HUDEP-2 (cell line): ENCODE data around the gene SDK1.

Source experiments
- DNase-seq, 76 experiments: peaks; one replicate each; lab custom pipeline; 2025; ENCODE audit not compliant: unreplicated experiment in 76 of 76; lab: John Stamatoyannopoulos, UW

SDK1 gene, protein sequence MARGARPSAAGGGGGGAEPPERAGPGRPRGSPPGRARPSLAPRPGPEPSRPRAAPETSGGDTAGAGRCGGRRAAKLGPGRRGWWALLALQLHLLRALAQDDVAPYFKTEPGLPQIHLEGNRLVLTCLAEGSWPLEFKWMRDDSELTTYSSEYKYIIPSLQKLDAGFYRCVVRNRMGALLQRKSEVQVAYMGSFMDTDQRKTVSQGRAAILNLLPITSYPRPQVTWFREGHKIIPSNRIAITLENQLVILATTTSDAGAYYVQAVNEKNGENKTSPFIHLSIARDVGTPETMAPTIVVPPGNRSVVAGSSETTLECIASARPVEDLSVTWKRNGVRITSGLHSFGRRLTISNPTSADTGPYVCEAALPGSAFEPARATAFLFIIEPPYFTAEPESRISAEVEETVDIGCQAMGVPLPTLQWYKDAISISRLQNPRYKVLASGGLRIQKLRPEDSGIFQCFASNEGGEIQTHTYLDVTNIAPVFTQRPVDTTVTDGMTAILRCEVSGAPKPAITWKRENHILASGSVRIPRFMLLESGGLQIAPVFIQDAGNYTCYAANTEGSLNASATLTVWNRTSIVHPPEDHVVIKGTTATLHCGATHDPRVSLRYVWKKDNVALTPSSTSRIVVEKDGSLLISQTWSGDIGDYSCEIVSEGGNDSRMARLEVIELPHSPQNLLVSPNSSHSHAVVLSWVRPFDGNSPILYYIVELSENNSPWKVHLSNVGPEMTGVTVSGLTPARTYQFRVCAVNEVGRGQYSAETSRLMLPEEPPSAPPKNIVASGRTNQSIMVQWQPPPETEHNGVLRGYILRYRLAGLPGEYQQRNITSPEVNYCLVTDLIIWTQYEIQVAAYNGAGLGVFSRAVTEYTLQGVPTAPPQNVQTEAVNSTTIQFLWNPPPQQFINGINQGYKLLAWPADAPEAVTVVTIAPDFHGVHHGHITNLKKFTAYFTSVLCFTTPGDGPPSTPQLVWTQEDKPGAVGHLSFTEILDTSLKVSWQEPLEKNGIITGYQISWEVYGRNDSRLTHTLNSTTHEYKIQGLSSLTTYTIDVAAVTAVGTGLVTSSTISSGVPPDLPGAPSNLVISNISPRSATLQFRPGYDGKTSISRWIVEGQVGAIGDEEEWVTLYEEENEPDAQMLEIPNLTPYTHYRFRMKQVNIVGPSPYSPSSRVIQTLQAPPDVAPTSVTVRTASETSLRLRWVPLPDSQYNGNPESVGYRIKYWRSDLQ (N-terminal part only)

GRCh38 chr7:3300651-3301448 lies at the start of gene SDK1:
TSS of gene SDK1 (plus strand) at chr7:3301252. CDS start at chr7:3301587, 335 bp downstream.
- DNase-seq: peak; percentile 28 to 94 (median 80)

DNA sequence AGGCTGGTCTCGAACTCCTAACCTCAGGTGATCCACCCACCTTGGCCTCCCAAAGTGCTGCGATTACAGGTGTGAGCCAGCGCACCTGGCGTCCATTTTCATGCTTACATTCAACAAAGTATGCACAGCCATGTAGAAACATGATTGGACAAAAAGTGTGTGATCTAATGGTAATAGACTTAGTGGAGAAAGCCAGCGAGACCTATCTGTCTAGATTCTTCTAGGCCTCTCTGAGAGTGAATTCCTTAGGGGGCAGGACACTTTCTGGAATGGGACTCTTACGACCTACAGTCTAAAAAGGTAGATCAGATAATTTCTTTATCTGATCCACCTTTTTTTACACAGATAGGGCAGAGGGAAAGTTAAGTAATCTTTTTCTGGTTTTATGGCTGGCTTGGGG lies 46.3 kb upstream of the SDK1 start:
- no peak for DNase-seq

- no peak for DNase-seq
These were observed 41.2 kb upstream of the SDK1 start for GRCh38 chr7:3259711-3260400.

- no peak for DNase-seq
These were observed 40.7 kb upstream of the SDK1 start for GRCh38 chr7:3260401-3260715.

- DNase-seq: peak in 1 of 76 experiments; percentile 1
These were observed 36.2 kb upstream of the SDK1 start for GRCh38 chr7:3264693-3265339.

DNA sequence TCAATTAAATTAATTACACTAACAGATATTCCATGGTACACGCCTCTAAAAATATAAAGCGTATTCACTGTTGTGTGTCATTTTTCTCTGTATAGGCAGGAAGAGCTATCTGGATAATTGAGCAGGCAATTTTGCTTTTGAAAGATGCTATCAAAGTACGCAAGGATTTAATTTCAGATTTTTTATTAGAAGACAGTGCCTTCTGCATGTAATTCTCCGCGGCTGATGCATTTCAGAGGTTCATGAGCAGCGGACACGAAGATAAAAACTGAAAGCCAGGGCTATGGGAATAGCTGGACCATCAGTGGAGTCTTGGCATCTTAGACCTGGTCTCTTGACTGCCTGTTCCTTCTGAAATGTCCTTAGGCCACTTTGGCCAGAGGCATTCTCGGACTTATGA lies 35.7 kb upstream of the SDK1 start:
- DNase-seq: no peak

GRCh38 chr7:3266240-3266639 lies 34.8 kb upstream of the SDK1 start:
- DNase-seq: no peak

DNA sequence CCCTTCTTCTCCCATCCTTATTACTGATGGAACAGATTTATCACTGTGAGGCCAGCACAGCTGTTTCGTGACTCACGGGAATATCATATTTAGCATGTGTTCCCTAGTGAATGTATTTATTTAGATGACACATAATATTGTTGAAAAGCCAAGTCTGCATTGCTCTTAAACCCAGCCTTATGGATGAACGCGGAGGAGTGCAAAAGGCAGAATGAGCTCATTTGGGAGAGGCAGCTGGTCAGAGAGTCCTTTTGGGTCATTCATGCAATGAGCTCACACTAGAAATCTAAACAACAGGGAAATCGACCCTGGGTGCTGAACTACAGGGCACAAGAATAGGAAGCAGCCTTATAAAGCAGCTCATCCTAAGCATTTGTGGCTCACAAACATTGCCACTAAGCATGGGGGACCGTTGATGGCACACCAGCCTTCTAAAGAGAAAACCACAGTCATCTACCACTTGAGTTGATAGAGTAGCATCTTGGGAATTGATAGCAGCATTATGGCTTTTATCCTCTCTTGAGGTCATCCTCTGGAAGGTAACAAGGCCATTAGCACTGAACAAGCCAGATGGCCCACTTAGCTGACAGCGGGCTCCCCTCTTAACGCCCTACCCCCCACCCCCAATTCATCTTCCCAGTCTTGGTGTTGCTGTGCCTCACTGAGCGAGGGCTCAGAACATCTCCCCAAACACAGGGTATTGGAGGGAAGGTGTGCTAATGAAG lies 32.9 kb upstream of the SDK1 start:
- no peak for DNase-seq

DNA sequence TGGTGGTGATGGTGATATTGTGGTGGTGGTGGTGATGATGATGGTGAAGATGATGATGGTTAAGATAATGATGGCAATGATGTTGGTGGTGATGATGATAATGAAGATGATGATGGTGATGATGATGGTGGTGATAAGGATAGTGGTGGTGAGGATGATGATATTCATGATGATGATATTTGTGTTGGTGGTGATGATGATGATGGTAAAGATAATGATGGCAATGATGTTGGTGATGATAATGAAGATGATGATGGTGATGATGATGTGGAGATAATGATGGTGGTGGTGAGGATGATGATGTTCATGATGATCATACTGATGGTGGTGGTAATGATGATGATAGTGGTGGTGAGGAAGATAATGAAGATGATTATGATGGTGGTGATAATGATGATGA lies 30.7 kb upstream of the SDK1 start:
- DNase-seq: no peak

GRCh38 chr7:3271298-3271697 lies 29.8 kb upstream of the SDK1 start:
- DNase-seq: no peak

DNA sequence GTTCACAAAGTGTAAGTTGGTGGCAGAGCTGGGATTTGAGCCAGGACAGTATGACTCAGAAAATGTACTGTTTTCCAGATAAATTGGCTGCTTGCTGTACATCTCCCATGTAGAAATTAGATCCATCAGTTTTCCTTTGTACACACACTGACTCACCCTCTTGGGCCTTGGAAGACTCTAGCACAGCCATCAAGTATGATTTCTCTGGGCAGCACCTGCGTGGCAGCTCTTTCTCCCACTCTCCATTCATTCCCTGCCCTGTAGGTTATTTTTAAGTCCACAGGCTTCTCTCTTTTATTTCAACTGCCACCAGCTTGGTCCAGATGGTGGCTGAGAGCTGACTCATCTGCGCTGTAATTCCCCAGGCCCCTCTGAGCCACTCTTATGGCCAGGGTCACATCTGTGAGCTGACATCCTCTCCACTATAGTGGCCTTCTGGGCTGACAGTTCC lies 28.3 kb upstream of the SDK1 start:
- DNase-seq: no peak

- no peak for DNase-seq
These were observed 26.9 kb upstream of the SDK1 start for GRCh38 chr7:3274131-3274530.

- no peak for DNase-seq
These were observed 23.2 kb upstream of the SDK1 start for GRCh38 chr7:3277604-3278572.

DNA sequence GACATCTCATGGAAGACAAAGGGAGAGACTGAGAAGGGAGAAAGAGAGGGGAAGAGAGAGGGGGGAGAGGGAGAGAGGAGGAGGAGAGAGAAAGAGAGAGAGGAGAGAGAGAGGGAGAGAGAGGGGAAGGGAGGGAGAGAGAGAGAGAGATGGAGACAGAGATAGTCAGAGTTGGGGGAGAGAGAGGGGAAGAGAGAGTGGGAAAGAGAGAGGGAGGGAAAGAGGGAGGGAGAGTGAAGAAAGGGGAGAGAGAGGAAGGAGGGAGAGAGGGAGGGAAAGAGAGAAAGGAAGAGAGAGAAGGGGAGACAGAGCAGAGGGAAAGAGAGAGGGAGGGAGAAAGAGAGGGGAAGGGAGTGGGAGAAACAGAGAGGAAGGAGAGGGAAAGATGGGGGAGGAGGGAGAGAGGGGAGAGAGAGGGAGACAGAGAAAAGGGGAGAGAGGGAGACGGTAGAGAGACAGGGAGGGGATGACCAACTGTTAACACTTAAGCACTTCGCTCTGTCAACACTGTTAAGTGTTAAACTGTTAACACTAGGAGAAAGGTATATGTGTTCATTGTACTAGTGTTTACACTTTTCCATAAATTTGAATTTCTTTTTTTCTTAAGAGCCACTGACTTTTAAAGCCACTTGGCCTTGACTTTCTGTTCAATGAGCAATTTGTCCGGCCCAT lies 21.8 kb upstream of the SDK1 start:
- DNase-seq: no peak

GRCh38 chr7:3280445-3280844 lies 20.6 kb upstream of the SDK1 start:
- DNase-seq: no peak

GRCh38 chr7:3280946-3281656 lies 20.0 kb upstream of the SDK1 start:
- DNase-seq: no peak
